Measurements from ENCODE around the gene CNN2. TPM values are rescaled to one million over a fixed set of nuclear protein-coding genes. Genes with fewer than 3 reads are reported as not detected.

Gene CNN2
- total RNA-seq, 1 experiment from 2014 or later, result 524 TPM

DNA sequence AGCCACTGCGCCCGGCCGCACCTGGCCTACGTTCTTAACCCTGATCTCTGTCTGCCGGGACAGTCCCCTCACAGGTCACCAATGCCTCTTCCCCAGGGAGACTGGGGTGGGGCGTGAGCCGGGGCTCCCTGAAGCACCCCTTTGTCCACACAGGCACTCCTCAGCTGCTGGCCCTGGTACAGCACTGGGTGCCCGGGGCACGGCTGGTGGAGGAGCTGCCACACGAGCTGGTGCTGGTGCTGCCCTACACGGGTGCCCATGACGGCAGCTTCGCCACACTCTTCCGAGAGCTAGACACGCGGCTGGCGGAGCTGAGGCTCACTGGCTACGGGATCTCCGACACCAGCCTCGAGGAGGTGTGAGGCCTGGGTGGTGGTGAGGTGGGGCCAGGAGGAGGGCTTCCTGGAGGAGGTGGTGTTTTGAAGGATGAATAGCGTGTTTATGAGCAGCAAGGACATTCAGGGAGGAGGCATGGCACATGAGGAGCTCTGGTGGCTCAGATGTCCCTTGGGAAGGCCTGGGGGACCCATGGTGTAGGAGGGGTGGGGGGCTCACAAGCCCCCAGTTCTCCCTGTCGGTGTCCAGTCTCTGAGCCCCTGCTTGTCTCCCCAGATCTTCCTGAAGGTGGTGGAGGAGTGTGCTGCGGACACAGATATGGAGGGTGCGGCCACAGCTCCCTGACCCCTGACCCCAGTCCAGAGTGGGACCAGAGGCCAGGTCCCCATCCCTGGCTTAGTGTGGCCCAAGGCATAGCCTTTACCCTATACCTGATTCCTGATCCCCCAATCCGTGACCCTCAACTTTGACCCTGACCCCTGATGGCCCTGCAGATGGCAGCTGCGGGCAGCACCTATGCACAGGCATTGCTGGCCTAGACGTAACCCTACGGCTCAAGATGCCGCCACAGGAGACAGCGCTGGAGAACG lies 27.0 kb downstream of the CNN2 start:
- H3K23ac ChIP-seq (ENCODE audit: insufficient read length, low read depth, low read length), result no peak overlapping the region
- no peaks in the 10 kb centered on the region for H3K79me1 ChIP-seq (ENCODE audit: insufficient read depth, low read depth, low read length, poor library complexity, severe bottlenecking)
- no peak overlapping the region for H3K18ac ChIP-seq (ENCODE audit: insufficient read length, low read depth, low read length)
- H2BK5ac ChIP-seq (ENCODE audit: insufficient read length, low read length), result no peak overlapping the region
- no peak overlapping the region for H2BK15ac ChIP-seq (ENCODE audit: low read depth, low read length)
- Mint-ChIP-seq H3K27me3 (ENCODE audit: low read depth) (no peaks in the 10 kb centered on the region; the same call in none of the 2 replicates), H3K4me1 (peaks cover 2 to 15% of the 10 kb centered on the region in 2 experiments; a peak in 3 of 4 replicates), H3K9me3 (no peaks in the 10 kb centered on the region), H3K36me3 (ENCODE audit: insufficient read depth in 1 of 3, low read depth in 3 of 3) (peaks cover 2 to 17% (median 11%) of the 10 kb centered on the region in 3 experiments; a peak in 4 of 7 replicates), H3K27ac (no peak overlapping the region), H3K4me3 (no peak overlapping the region)
- H3K79me2 ChIP-seq (ENCODE audit: insufficient read depth, low read length), result no peaks in the 10 kb centered on the region
- H3T11ph ChIP-seq (ENCODE audit: low read length), result no peak overlapping the region
- H2BK12ac ChIP-seq (ENCODE audit: insufficient read length, low read depth, low read length), result no peak overlapping the region
- TF ChIP-seq, protein P1, sequence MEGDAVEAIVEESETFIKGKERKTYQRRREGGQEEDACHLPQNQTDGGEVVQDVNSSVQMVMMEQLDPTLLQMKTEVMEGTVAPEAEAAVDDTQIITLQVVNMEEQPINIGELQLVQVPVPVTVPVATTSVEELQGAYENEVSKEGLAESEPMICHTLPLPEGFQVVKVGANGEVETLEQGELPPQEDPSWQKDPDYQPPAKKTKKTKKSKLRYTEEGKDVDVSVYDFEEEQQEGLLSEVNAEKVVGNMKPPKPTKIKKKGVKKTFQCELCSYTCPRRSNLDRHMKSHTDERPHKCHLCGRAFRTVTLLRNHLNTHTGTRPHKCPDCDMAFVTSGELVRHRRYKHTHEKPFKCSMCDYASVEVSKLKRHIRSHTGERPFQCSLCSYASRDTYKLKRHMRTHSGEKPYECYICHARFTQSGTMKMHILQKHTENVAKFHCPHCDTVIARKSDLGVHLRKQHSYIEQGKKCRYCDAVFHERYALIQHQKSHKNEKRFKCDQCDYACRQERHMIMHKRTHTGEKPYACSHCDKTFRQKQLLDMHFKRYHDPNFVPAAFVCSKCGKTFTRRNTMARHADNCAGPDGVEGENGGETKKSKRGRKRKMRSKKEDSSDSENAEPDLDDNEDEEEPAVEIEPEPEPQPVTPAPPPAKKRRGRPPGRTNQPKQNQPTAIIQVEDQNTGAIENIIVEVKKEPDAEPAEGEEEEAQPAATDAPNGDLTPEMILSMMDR (conservative IDR thresholded peaks at IDR 0.05), result no peak
- no peak overlapping the region for H3K9ac ChIP-seq (ENCODE audit: extremely low read depth, insufficient read length, low read length)
- H3K9me3 ChIP-seq (ENCODE audit: control insufficient read depth, low read depth, low read length), result peaks cover 17% of the 10 kb centered on the region
- H4K91ac ChIP-seq (ENCODE audit: insufficient read length, low read depth, low read length), result no peak overlapping the region
- H2BK120ac ChIP-seq (ENCODE audit: low read depth, low read length, poor library complexity, severe bottlenecking), result no peak overlapping the region
- H4K8ac ChIP-seq (replicated peaks; ENCODE audit: insufficient read length, low read depth, low read length), result no peak overlapping the region
- H3K4ac ChIP-seq (ENCODE audit: low read depth, low read length), result no peak overlapping the region
- WGBS (ENCODE audit: extremely low coverage, insufficient read length, low lambda C conversion rate), result no CpG with 5 or more reads among the region's 31 CpGs
- no peak overlapping the region for H3K27ac ChIP-seq (ENCODE audit: insufficient read length, low read depth, low read length)
- H3K14ac ChIP-seq (ENCODE audit: insufficient read depth, low read length), result no peak overlapping the region
- no peaks in the 10 kb centered on the region for H3K27me3 ChIP-seq (ENCODE audit: insufficient read depth, low read length)
- no peaks in the 10 kb centered on the region for H3K4me1 ChIP-seq (ENCODE audit: insufficient read depth, low read length)
- H3K4me2 ChIP-seq (ENCODE audit: insufficient read depth, insufficient read length, low read length), result no peak overlapping the region
- no peaks in the 10 kb centered on the region for H4K20me1 ChIP-seq (ENCODE audit: control insufficient read depth, insufficient read depth, insufficient read length)
- H2AFZ ChIP-seq (ENCODE audit: low read length), result no peak overlapping the region
- no peak overlapping the region for H2AK5ac ChIP-seq (ENCODE audit: insufficient read length, low read length)
- no peak overlapping the region for H2BK20ac ChIP-seq (ENCODE audit: low read depth, low read length, poor library complexity, severe bottlenecking)
- H3K23me2 ChIP-seq (ENCODE audit: insufficient read length, low read depth, low read length, poor library complexity, severe bottlenecking), result no peaks in the 10 kb centered on the region
- H4K5ac ChIP-seq (ENCODE audit: insufficient read length, low read depth, low read length), result no peak overlapping the region
- no peak overlapping the region for H3K56ac ChIP-seq (ENCODE audit: insufficient read length, low read depth, low read length)
- DNase-seq, result no peak

All from H9 (cell line).